Thymus (tissue), 11 donors: ENCODE results near the gene STX4. TPM values are rescaled to one million over a fixed set of nuclear protein-coding genes. Genes with fewer than 3 reads are reported as not detected.

Experiments
- DNase-seq, 9 donors: peaks; one replicate each; pipeline ENCODE4 v3.0.0-alpha.2; 2013; ENCODE audit warnings: low spot score in 9 of 9, low read depth in 6 of 9, missing footprints in 1 of 9
- H3K27ac ChIP-seq, 2 donors: one replicate each; pipeline ENCODE4 v1.5.1; 2013; ENCODE audit warnings: control low read depth in 1 of 2, low read depth in 1 of 2, low read length in 1 of 2, mild to moderate bottlenecking in 1 of 2, moderate library complexity in 1 of 2
- H3K27me3 ChIP-seq, 2 donors: one replicate each; pipeline ENCODE4 v1.5.1; 2013; ENCODE audit warnings: low read length in 1 of 2; ENCODE audit not compliant: control insufficient read depth in 2 of 2, insufficient read depth in 1 of 2
- H3K36me3 ChIP-seq, 2 donors: one replicate each; pipeline ENCODE4 v1.5.1; 2013; ENCODE audit warnings: low read length in 1 of 2, mild to moderate bottlenecking in 1 of 2, moderate library complexity in 1 of 2; ENCODE audit not compliant: control insufficient read depth in 2 of 2, insufficient read depth in 2 of 2
- H3K4me1 ChIP-seq, 2 donors: one replicate each; pipeline ENCODE4 v1.5.1; 2013; ENCODE audit warnings: low read length in 2 of 2; ENCODE audit not compliant: control insufficient read depth in 2 of 2, insufficient read depth in 2 of 2
- H3K4me3 ChIP-seq, 2 donors: one replicate each; pipeline ENCODE4 v1.5.1; 2013; ENCODE audit warnings: low read length in 2 of 2, control low read depth in 1 of 2, mild to moderate bottlenecking in 1 of 2
- H3K9me3 ChIP-seq, 2 donors: one replicate each; pipeline ENCODE4 v1.5.1; 2013; ENCODE audit warnings: low read length in 1 of 2, mild to moderate bottlenecking in 1 of 2; ENCODE audit not compliant: control insufficient read depth in 2 of 2, insufficient read depth in 1 of 2
- WGBS: extraction: QIAGEN DNeasy Blood & Tissue Kit; methylation state at CpG from one replicate; pipeline ENCODE4 v1.1.7; 2013; 5-methylcytosine and 5-hydroxymethylcytosine counted together
- polyA plus RNA-seq: library from polyadenylated mRNA; stranded (reverse); fragments of 200-250 nt; gene quantifications from one replicate; pipeline ENCODE4 v1.2.3, GENCODE V29; 2013
- total RNA-seq: library from RNA; stranded (reverse); fragments of 120-200 nt; gene quantifications from one replicate; pipeline ENCODE4 v1.2.4, GENCODE V29; 2013
- donor health status: healthy.

STX4 gene
- total and polyA plus RNA-seq, 2 donors, result 20.0 to 108 TPM

GRCh38 chr16:30997725-30998711 is 35.3 kb upstream of the STX4 start:
- peak overlapping the region in 1 of 2 donors; percentile 6 for H3K27ac ChIP-seq
- no peaks in the 10 kb centered on the region for H3K9me3 ChIP-seq
- H3K36me3 ChIP-seq, result peaks cover 0 to 3% of the 10 kb centered on the region in 2 donors
- DNase-seq, result no peak
- H3K27me3 ChIP-seq, result peaks cover 3 to 36% of the 10 kb centered on the region in 2 donors
- WGBS, result 87% methylated on average over 21 of the region's 21 CpGs
- H3K4me3 ChIP-seq, result peak overlapping the region; percentile 59 to 66
- H3K4me1 ChIP-seq, result peaks cover 8 to 14% of the 10 kb centered on the region in 2 donors

GRCh38 chr16:30998852-30999761 is 34.3 kb upstream of the STX4 start:
- no peaks in the 10 kb centered on the region for H3K36me3 ChIP-seq
- 94% methylated on average over 6 of the region's 6 CpGs for WGBS
- H3K4me3 ChIP-seq, result no peak overlapping the region
- no peaks in the 10 kb centered on the region for H3K9me3 ChIP-seq
- peaks cover 3 to 36% of the 10 kb centered on the region in 2 donors for H3K27me3 ChIP-seq
- no peak for DNase-seq
- peak overlapping the region in 1 of 2 donors; percentile 8 for H3K27ac ChIP-seq
- peaks cover 8 to 20% of the 10 kb centered on the region in 2 donors for H3K4me1 ChIP-seq

- Histone ChIP-seq H3K27me3 (peaks cover 3 to 44% of the 10 kb centered on the region in 2 donors), H3K9me3 (no peaks in the 10 kb centered on the region), H3K36me3 (no peaks in the 10 kb centered on the region), H3K4me3 (no peak overlapping the region), H3K4me1 (peaks cover 8 to 20% of the 10 kb centered on the region in 2 donors), H3K27ac (no peak overlapping the region)
- no peak for DNase-seq
- WGBS, result 95% methylated on average over 19 of the region's 19 CpGs
Measured at GRCh38 chr16:31000671-31001382, 32.5 kb upstream of the STX4 start.

- Histone ChIP-seq H3K27me3 (peaks cover 3 to 46% of the 10 kb centered on the region in 2 donors), H3K4me3 (no peak overlapping the region), H3K27ac (peak overlapping the region in 1 of 2 donors; percentile 33), H3K36me3 (no peaks in the 10 kb centered on the region), H3K9me3 (no peaks in the 10 kb centered on the region), H3K4me1 (peaks cover 7 to 16% of the 10 kb centered on the region in 2 donors)
- 90% methylated on average over 16 of the region's 16 CpGs for WGBS
- no peak for DNase-seq
Measured at GRCh38 chr16:31001507-31002249, 31.7 kb upstream of the STX4 start.

- 92% methylated on average over 10 of the region's 10 CpGs for WGBS
- H3K27me3 ChIP-seq, result peaks cover 7 to 47% of the 10 kb centered on the region in 2 donors
- peaks cover 3 to 13% of the 10 kb centered on the region in 2 donors for H3K4me1 ChIP-seq
- no peak for DNase-seq
- no peaks in the 10 kb centered on the region for H3K9me3 ChIP-seq
- H3K27ac ChIP-seq, result peak overlapping the region in 1 of 2 donors; percentile 33
- H3K4me3 ChIP-seq, result no peak overlapping the region
- H3K36me3 ChIP-seq, result no peaks in the 10 kb centered on the region
Measured at GRCh38 chr16:31002250-31002700, 31.1 kb upstream of the STX4 start.

GRCh38 chr16:31002862-31003341 is 30.5 kb upstream of the STX4 start:
- no peaks in the 10 kb centered on the region for H3K9me3 ChIP-seq
- no peaks in the 10 kb centered on the region for H3K36me3 ChIP-seq
- DNase-seq, result no peak
- peak overlapping the region in 1 of 2 donors; percentile 21 for H3K27ac ChIP-seq
- H3K4me1 ChIP-seq, result peaks cover 0 to 6% of the 10 kb centered on the region in 2 donors
- H3K27me3 ChIP-seq, result peaks cover 4 to 47% of the 10 kb centered on the region in 2 donors
- no peak overlapping the region for H3K4me3 ChIP-seq
- 95% methylated on average over 9 of the region's 9 CpGs for WGBS

GRCh38 chr16:31003744-31004143 is 29.6 kb upstream of the STX4 start:
- Histone ChIP-seq H3K4me3 (no peak overlapping the region), H3K27ac (no peak overlapping the region), H3K36me3 (no peaks in the 10 kb centered on the region), H3K4me1 (peaks cover 0 to 5% of the 10 kb centered on the region in 2 donors), H3K27me3 (peaks cover 8 to 46% of the 10 kb centered on the region in 2 donors), H3K9me3 (no peaks in the 10 kb centered on the region)
- no peak for DNase-seq
- 93% methylated on average over 6 of the region's 6 CpGs for WGBS

- Histone ChIP-seq H3K4me3 (no peak overlapping the region), H3K27ac (no peak overlapping the region), H3K9me3 (no peaks in the 10 kb centered on the region), H3K27me3 (peaks cover 8 to 48% of the 10 kb centered on the region in 2 donors), H3K4me1 (peaks cover 0 to 5% of the 10 kb centered on the region in 2 donors), H3K36me3 (no peaks in the 10 kb centered on the region)
- WGBS, result 91% methylated on average over 2 of the region's 2 CpGs
- DNase-seq, result no peak
Measured at GRCh38 chr16:31004658-31005057, 28.7 kb upstream of the STX4 start.
